ENCODE results near the gene DNAJC21. TPM values are rescaled to one million over a fixed set of nuclear protein-coding genes. Genes with fewer than 3 reads are reported as not detected.

DNAJC21 gene
- polyA plus RNA-seq, 1 donor (not counting 4 experiments of a cell fraction or from before 2014, with no cell fraction given): 29.6 TPM

DNA sequence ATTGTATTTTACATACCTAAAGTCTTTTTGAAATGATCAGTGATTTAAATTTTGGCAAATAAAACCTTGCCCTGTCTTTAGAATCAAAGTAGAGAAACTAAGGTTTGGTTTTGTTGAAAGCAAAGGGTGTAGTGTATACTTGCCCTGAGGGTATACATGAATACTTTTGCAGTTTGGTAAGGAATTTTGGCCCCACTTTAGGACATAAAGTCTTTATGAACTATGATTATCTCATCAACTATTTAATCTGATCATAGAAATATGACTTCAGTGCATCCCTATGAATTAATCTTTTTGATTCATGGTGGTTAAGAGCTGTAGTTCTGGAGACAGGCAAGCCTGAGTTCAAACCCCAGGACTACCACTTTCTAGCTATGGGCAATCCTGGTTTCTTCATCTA lies 31.7 kb upstream of the DNAJC21 start:
- no peaks in the 10 kb centered on the region for H3K79me2 ChIP-seq (ENCODE audit: control insufficient read depth, insufficient read depth, low read length)
- FAIRE-seq (no peak), DNase-seq (ENCODE audit: low read depth, low spot score) (no peak)
- H3K36me3 ChIP-seq (ENCODE audit: control insufficient read depth in 2 of 2, extremely low read depth in 1 of 2, insufficient read depth in 2 of 2, low read length in 2 of 2): no peaks in the 10 kb centered on the region
- dilution Hi-C loops (cut with MboI; ENCODE audit: extremely low pct_ligation_motif_present, low sequenced_read_pairs): no loop called here
- H4K20me1 ChIP-seq (ENCODE audit: control insufficient read depth, extremely low read depth, insufficient read depth, low read length): no peaks in the 10 kb centered on the region
- H3K4me2 ChIP-seq (ENCODE audit: control insufficient read depth, extremely low read depth, insufficient read depth, low read depth, low read length): no peak overlapping the region
- H3K9ac ChIP-seq (ENCODE audit: control insufficient read depth, extremely low read depth, insufficient read depth, low read length): no peak overlapping the region
- H3K27me3 ChIP-seq (ENCODE audit: control insufficient read depth, extremely low read depth, insufficient read depth, low read length): no peaks in the 10 kb centered on the region
- H3K9me3 ChIP-seq (ENCODE audit: control insufficient read depth, low read depth, low read length): no peaks in the 10 kb centered on the region
- no peaks in the 10 kb centered on the region for H3K9me1 ChIP-seq (ENCODE audit: control insufficient read depth, extremely low read depth, insufficient read depth, low read length)
- no peak overlapping the region for H3K27ac ChIP-seq (ENCODE audit: control insufficient read depth, insufficient read depth, low read length)
- H2AFZ ChIP-seq (ENCODE audit: control insufficient read depth, low read length): no peak overlapping the region
- H3K4me1 ChIP-seq (ENCODE audit: control insufficient read depth, extremely low read depth, insufficient read depth, low read length): peaks cover 5% of the 10 kb centered on the region
- TF ChIP-seq, protein P1, sequence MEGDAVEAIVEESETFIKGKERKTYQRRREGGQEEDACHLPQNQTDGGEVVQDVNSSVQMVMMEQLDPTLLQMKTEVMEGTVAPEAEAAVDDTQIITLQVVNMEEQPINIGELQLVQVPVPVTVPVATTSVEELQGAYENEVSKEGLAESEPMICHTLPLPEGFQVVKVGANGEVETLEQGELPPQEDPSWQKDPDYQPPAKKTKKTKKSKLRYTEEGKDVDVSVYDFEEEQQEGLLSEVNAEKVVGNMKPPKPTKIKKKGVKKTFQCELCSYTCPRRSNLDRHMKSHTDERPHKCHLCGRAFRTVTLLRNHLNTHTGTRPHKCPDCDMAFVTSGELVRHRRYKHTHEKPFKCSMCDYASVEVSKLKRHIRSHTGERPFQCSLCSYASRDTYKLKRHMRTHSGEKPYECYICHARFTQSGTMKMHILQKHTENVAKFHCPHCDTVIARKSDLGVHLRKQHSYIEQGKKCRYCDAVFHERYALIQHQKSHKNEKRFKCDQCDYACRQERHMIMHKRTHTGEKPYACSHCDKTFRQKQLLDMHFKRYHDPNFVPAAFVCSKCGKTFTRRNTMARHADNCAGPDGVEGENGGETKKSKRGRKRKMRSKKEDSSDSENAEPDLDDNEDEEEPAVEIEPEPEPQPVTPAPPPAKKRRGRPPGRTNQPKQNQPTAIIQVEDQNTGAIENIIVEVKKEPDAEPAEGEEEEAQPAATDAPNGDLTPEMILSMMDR (optimal IDR thresholded peaks at IDR 0.05 in 1 of 3, IDR thresholded peaks at IDR 0.05 in 1 of 3, conservative IDR thresholded peaks at IDR 0.05 in 1 of 3; ENCODE audit: extremely low read depth in 1 of 3, insufficient read depth in 2 of 3, low read length in 3 of 3): no peak
- no peak for TF ChIP-seq EZH2 (IDR thresholded peaks at IDR 0.05; ENCODE audit: low read length)
- no peak overlapping the region for H3K4me3 ChIP-seq (ENCODE audit: control insufficient read depth in 2 of 3, extremely low read depth in 1 of 3, insufficient read depth in 2 of 3, low read depth in 1 of 3, low read length in 3 of 3)

DNA sequence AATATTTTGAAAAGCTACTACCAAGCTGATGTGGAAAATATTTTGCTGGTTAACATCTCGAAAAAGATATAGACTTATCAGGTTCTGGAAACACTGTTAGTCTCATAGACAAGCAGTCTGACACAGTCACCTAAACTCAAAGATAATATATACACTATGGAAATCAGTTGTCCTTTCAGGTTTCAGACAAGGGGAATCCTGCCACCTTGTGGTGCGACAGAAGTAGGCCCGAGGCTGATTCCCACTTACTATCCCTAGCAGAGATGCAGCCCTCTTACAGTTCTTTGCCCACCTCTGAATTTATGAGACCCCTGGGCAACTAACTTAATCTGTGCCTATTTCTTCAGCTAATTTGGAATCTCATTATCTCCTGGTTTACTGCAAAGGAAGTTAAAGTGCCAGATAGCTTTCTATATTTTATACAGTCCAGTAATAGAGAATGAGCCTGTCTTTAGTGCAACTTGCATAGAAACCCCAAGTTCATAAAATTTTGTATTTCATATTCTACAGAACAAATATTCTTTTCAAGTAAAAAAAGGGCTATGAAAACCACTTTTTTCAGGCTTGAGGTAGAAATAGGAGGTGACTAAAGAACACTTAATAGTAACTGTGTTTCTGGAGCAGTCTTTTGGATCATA lies 31.0 kb upstream of the DNAJC21 start:
- H3K4me3 ChIP-seq (ENCODE audit: control insufficient read depth in 2 of 3, extremely low read depth in 1 of 3, insufficient read depth in 2 of 3, low read depth in 1 of 3, low read length in 3 of 3): no peak overlapping the region
- dilution Hi-C loops (cut with MboI; ENCODE audit: extremely low pct_ligation_motif_present, low sequenced_read_pairs): no loop called here
- TF ChIP-seq EZH2 (IDR thresholded peaks at IDR 0.05; ENCODE audit: low read length): no peak
- TF ChIP-seq, protein P1 (optimal IDR thresholded peaks at IDR 0.05 in 1 of 3, IDR thresholded peaks at IDR 0.05 in 1 of 3, conservative IDR thresholded peaks at IDR 0.05 in 1 of 3; ENCODE audit: extremely low read depth in 1 of 3, insufficient read depth in 2 of 3, low read length in 3 of 3): peak; percentile 80 to 89 (median 83)
- H2AFZ ChIP-seq (ENCODE audit: control insufficient read depth, low read length): no peak overlapping the region
- H3K27me3 ChIP-seq (ENCODE audit: control insufficient read depth, extremely low read depth, insufficient read depth, low read length): no peaks in the 10 kb centered on the region
- H3K4me2 ChIP-seq (ENCODE audit: control insufficient read depth, extremely low read depth, insufficient read depth, low read depth, low read length): no peak overlapping the region
- no peak overlapping the region for H3K27ac ChIP-seq (ENCODE audit: control insufficient read depth, insufficient read depth, low read length)
- FAIRE-seq: peak; percentile 59
- no peaks in the 10 kb centered on the region for H3K36me3 ChIP-seq (ENCODE audit: control insufficient read depth in 2 of 2, extremely low read depth in 1 of 2, insufficient read depth in 2 of 2, low read length in 2 of 2)
- no peaks in the 10 kb centered on the region for H3K9me3 ChIP-seq (ENCODE audit: control insufficient read depth, low read depth, low read length)
- no peak for DNase-seq (ENCODE audit: low read depth, low spot score)
- H3K79me2 ChIP-seq (ENCODE audit: control insufficient read depth, insufficient read depth, low read length): no peaks in the 10 kb centered on the region
- no peaks in the 10 kb centered on the region for H4K20me1 ChIP-seq (ENCODE audit: control insufficient read depth, extremely low read depth, insufficient read depth, low read length)
- H3K9me1 ChIP-seq (ENCODE audit: control insufficient read depth, extremely low read depth, insufficient read depth, low read length): no peaks in the 10 kb centered on the region
- peaks cover 5% of the 10 kb centered on the region for H3K4me1 ChIP-seq (ENCODE audit: control insufficient read depth, extremely low read depth, insufficient read depth, low read length)
- no peak overlapping the region for H3K9ac ChIP-seq (ENCODE audit: control insufficient read depth, extremely low read depth, insufficient read depth, low read length)

Data from keratinocyte (primary cell).